ENCODE results near the gene ZNF655. TPM values are rescaled to one million over a fixed set of nuclear protein-coding genes. Genes with fewer than 3 reads are reported as not detected.
A peak's percentile ranks its signal among the peaks of the same experiment; 100 is the strongest.
"Not testable (repeated sequence)": the region's sequence is repeated elsewhere in the genome, so short reads cannot be mapped to it uniquely, and the experiment has no call there.

The ZNF655 gene
- total RNA-seq, 2 donors from 2014 or later: 148 to 210 TPM

GRCh38 chr7:99543081-99543671 lies 15.3 kb upstream of the ZNF655 start:
- Histone ChIP-seq H3K36me3 (peaks cover 7% of the 10 kb centered on the region), H3K4me1 (ENCODE audit: control insufficient read depth in 1 of 2, low read depth in 2 of 2) (no peaks in the 10 kb centered on the region), H3K27me3 (replicated peaks; ENCODE audit: insufficient read depth) (no peaks in the 10 kb centered on the region), H3K4me3 (no peak overlapping the region), H3K27ac (no peak overlapping the region), H3K9me3 (peaks cover 29% of the 10 kb centered on the region)
- DNase-seq (ENCODE audit: low spot score) (no peak), ATAC-seq (ENCODE audit: insufficient number of reproducible peaks, low FRiP score, low read depth) (no peak)
- no peak for TF ChIP-seq CTCF (IDR thresholded peaks at IDR 0.05)

- no peaks in the 10 kb centered on the region for H3K4me1 ChIP-seq (ENCODE audit: control insufficient read depth in 1 of 2, low read depth in 2 of 2)
- DNase-seq (ENCODE audit: low spot score): no peak
- ATAC-seq (ENCODE audit: insufficient number of reproducible peaks, low FRiP score, low read depth): no peak
- TF ChIP-seq CTCF (IDR thresholded peaks at IDR 0.05): no peak
- H3K27me3 ChIP-seq (replicated peaks; ENCODE audit: insufficient read depth): no peaks in the 10 kb centered on the region
- no peak overlapping the region for H3K27ac ChIP-seq
- no peak overlapping the region for H3K4me3 ChIP-seq
- H3K9me3 ChIP-seq: peaks cover 25% of the 10 kb centered on the region
- peaks cover 8% of the 10 kb centered on the region for H3K36me3 ChIP-seq
Measured at GRCh38 chr7:99543916-99544315, 14.5 kb upstream of the ZNF655 start.

GRCh38 chr7:99545308-99545707 lies 13.1 kb upstream of the ZNF655 start:
- ATAC-seq (ENCODE audit: insufficient number of reproducible peaks, low FRiP score, low read depth): not testable (repeated sequence)

GRCh38 chr7:99549545-99549944 lies 8.9 kb upstream of the ZNF655 start:
- H3K4me1 ChIP-seq (ENCODE audit: control insufficient read depth in 1 of 2, low read depth in 2 of 2); H3K4me3 ChIP-seq; H3K9me3 ChIP-seq; H3K36me3 ChIP-seq; DNase-seq (ENCODE audit: low spot score); H3K27me3 ChIP-seq (replicated peaks; ENCODE audit: insufficient read depth); H3K27ac ChIP-seq; ATAC-seq (ENCODE audit: insufficient number of reproducible peaks, low FRiP score, low read depth): not testable (repeated sequence)

More at GRCh38 chr7:99545308-99545707, 13.1 kb upstream of the ZNF655 start:
- not testable (repeated sequence) for H3K4me3 ChIP-seq; H3K27ac ChIP-seq; H3K4me1 ChIP-seq (ENCODE audit: control insufficient read depth in 1 of 2, low read depth in 2 of 2); H3K27me3 ChIP-seq (replicated peaks; ENCODE audit: insufficient read depth); DNase-seq (ENCODE audit: low spot score); H3K36me3 ChIP-seq
- peaks cover 16% of the 10 kb centered on the region for H3K9me3 ChIP-seq

GRCh38 chr7:99551334-99551733 lies 7.1 kb upstream of the ZNF655 start:
- H3K36me3 ChIP-seq: peaks cover 8% of the 10 kb centered on the region
- TF ChIP-seq CTCF (IDR thresholded peaks at IDR 0.05): no peak
- ATAC-seq (ENCODE audit: insufficient number of reproducible peaks, low FRiP score, low read depth): no peak
- peaks cover 3% of the 10 kb centered on the region for H3K9me3 ChIP-seq
- peaks cover 6 to 9% of the 10 kb centered on the region in 2 donors for H3K4me1 ChIP-seq (ENCODE audit: control insufficient read depth in 1 of 2, low read depth in 2 of 2)
- H3K27me3 ChIP-seq (replicated peaks; ENCODE audit: insufficient read depth): no peaks in the 10 kb centered on the region
- DNase-seq (ENCODE audit: low spot score): no peak
- H3K4me3 ChIP-seq: peak overlapping the region; percentile 75
- H3K27ac ChIP-seq: peak overlapping the region; percentile 61 to 64

- ATAC-seq (ENCODE audit: insufficient number of reproducible peaks, low FRiP score, low read depth) (peak; percentile 74), DNase-seq (ENCODE audit: low spot score) (peak; percentile 40)
- Histone ChIP-seq H3K4me1 (ENCODE audit: control insufficient read depth in 1 of 2, low read depth in 2 of 2) (peaks cover 6 to 13% of the 10 kb centered on the region in 2 donors), H3K4me3 (peak within 1 kb of the TSS; percentile 75), H3K27me3 (replicated peaks; ENCODE audit: insufficient read depth) (no peaks in the 10 kb centered on the region), H3K36me3 (peaks cover 8% of the 10 kb centered on the region), H3K27ac (peak within 1 kb of the TSS; percentile 61 to 64), H3K9me3 (peaks cover 3% of the 10 kb centered on the region)
- TF ChIP-seq CTCF (IDR thresholded peaks at IDR 0.05): no peak
Measured at GRCh38 chr7:99551767-99552463, 6.5 kb upstream of the ZNF655 start, which contains the start of gene FAM200A. Gene FAM200A (minus strand): TSS chr7:99552114. CDS start chr7:99548407, 3,707 bp downstream.

All from thoracic aorta (tissue), 2 donors.